ENCODE measurements around the gene MAX.
"Not testable (repeated sequence)": the region's sequence is repeated elsewhere in the genome, so short reads cannot be mapped to it uniquely, and the experiment has no call there.

The MAX gene

GRCh38 chr14:65034021-65034420 is 68.3 kb downstream of the MAX start:
- no peak for DNase-seq (ENCODE audit: low read depth)

- no peak for DNase-seq (ENCODE audit: low read depth)
These were observed 69.1 kb downstream of the MAX start for GRCh38 chr14:65033181-65033580.

- DNase-seq (ENCODE audit: low read depth): no peak
These were observed 70.0 kb downstream of the MAX start for GRCh38 chr14:65032319-65032718.

- not testable (repeated sequence) for DNase-seq (ENCODE audit: low read depth)
These were observed 71.0 kb downstream of the MAX start for GRCh38 chr14:65031321-65031720.

- no peak for DNase-seq (ENCODE audit: low read depth)
These were observed 73.4 kb downstream of the MAX start for GRCh38 chr14:65028937-65029336.

- DNase-seq (ENCODE audit: low read depth): no peak
These were observed 75.1 kb downstream of the MAX start for GRCh38 chr14:65027127-65027799.

GRCh38 chr14:65026526-65026925 is 75.8 kb downstream of the MAX start:
- no peak for DNase-seq (ENCODE audit: low read depth)

GRCh38 chr14:65025818-65026217 is 76.5 kb downstream of the MAX start:
- no peak for DNase-seq (ENCODE audit: low read depth)

Measured in stromal cell of bone marrow (primary cell).